Stimulated activated naive CD8-positive, alpha-beta T cell treated with anti-CD3 and anti-CD28 coated beads, Interleukin-15, Interleukin-2, amounts not matched to agents 100 ng/mL and 50 ng/mL, for 24 hours (primary cell): Measurements from ENCODE around the gene PPP1R13B.
"Not testable (repeated sequence)": the region's sequence is repeated elsewhere in the genome, so short reads cannot be mapped to it uniquely, and the experiment has no call there.

Experiments
- H3K27ac Mint-ChIP-seq: one replicate; pipeline ENCODE4 v1.8.0; 2021; ENCODE audit warnings: mild to moderate bottlenecking, mixed read lengths
- H3K27me3 Mint-ChIP-seq: one replicate; pipeline ENCODE4 v1.8.0; 2021; ENCODE audit warnings: mixed read lengths
- H3K36me3 Mint-ChIP-seq: one replicate; pipeline ENCODE4 v1.8.0; 2021; ENCODE audit warnings: low read depth, mixed read lengths
- H3K4me1 Mint-ChIP-seq: one replicate; pipeline ENCODE4 v1.8.0; 2021; ENCODE audit warnings: low read depth, mixed read lengths
- H3K4me3 Mint-ChIP-seq: one replicate; pipeline ENCODE4 v1.8.0; 2021; ENCODE audit warnings: mild to moderate bottlenecking, mixed read lengths
- H3K9me3 Mint-ChIP-seq: one replicate; pipeline ENCODE4 v1.8.0; 2021; ENCODE audit warnings: mixed read lengths

PPP1R13B gene

DNA sequence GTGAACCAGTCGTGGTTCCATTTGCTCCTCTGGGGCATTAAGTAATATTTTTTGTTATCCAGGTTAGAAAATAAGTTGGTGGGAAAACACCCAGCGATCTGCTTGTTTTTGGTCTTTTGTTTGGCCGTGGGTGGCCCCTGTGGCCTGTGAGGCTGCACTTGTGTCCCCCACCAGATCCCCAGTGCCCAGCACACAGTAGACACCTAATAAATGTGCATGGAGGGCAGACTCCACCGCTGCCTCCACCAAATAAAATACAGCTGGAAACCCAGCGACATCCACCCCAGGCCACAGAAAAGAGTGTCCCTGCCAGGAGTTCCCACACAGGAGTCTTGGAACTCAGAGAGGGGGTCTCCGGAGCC lies 8.3 kb upstream of the PPP1R13B start:
- Mint-ChIP-seq H3K4me1 (no peaks in the 10 kb centered on the region), H3K9me3 (no peaks in the 10 kb centered on the region), H3K27ac (no peak overlapping the region), H3K27me3 (no peaks in the 10 kb centered on the region), H3K4me3 (no peak overlapping the region), H3K36me3 (no peaks in the 10 kb centered on the region)

- H3K9me3 Mint-ChIP-seq = no peaks in the 10 kb centered on the region
- no peaks in the 10 kb centered on the region for H3K27me3 Mint-ChIP-seq
- no peak overlapping the region for H3K4me3 Mint-ChIP-seq
- H3K27ac Mint-ChIP-seq = peak overlapping the region; percentile 28
- H3K4me1 Mint-ChIP-seq = no peaks in the 10 kb centered on the region
- H3K36me3 Mint-ChIP-seq = no peaks in the 10 kb centered on the region
Measured at GRCh38 chr14:103854822-103855733, 7.7 kb upstream of the PPP1R13B start.

DNA sequence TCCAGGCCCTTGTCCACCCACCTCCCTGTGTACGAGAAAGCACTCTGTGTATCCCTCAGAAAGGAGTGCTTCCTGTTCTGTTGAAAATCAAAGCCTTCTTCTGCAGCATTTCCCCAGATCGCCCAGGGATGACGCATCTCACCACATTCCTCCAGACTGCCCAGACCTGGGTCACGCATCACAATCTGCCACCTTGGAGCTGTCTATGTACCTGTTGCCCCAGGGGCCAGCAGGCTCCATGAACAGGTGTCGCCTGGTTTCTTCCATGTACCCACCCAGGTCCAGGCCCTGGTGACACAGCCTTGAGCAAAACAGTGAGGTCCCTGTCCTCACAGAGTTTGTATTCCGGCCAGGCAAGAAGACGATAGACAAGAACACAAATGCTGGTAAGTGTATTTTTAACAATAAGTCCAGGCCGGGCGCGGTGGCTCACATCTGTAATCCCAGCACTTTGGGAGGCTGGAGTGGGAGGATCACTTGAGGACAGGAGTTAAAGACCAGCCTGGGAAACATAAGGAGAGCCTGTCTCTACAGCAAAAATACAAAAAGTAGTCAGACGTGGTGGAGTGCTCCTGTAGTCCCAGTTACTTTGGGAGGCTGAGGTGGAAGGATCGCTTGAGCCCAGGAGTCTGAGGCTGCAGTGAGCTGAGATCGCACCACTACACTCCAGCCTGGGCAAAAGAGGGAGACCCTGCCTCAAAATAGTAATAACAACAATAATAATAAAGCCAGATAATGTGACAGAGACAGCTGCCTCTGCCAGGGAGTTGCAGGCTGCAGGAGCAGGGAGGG lies 6.8 kb upstream of the PPP1R13B start:
- no peaks in the 10 kb centered on the region for H3K9me3 Mint-ChIP-seq
- no peak overlapping the region for H3K4me3 Mint-ChIP-seq
- no peaks in the 10 kb centered on the region for H3K4me1 Mint-ChIP-seq
- no peaks in the 10 kb centered on the region for H3K36me3 Mint-ChIP-seq
- no peaks in the 10 kb centered on the region for H3K27me3 Mint-ChIP-seq
- H3K27ac Mint-ChIP-seq = peak overlapping the region; percentile 28

DNA sequence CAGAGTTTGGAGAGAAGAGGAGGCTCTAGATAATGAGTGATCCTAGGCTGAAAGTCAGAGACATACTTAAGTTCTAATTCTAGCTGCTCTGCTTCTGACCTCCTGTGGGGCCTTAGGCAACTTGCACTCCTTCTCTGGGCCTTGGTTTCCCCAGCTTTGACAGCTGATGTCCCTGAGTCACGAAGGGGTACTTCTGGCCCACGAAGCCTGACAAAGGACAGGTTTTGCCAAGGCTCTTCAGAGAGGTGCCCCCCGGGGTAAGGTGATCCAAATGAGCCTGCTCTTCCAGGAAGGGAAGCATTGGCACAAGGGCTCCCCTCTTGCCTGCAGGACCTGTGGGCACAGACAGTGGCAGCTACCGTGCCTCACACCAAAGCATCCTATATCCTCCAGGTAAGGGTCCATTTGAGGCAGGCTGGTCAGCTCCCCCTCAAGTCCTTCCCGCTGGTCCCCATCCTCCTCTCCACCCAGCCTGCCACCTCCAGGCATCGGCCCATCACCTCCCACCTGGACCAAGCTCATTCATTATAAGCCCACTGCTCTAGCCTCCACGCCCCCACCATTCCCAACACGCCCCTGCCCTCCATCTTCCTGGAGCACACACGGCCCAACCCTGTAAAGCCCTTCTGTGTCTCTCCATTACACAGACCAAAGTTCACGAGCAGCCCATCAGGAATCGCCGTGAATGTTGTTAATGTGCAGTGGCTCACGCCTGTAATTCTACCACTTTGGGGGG lies 1.9 kb upstream of the PPP1R13B start:
- H3K36me3 Mint-ChIP-seq = no peaks in the 10 kb centered on the region
- no peaks in the 10 kb centered on the region for H3K9me3 Mint-ChIP-seq
- peaks cover 11% of the 10 kb centered on the region for H3K27me3 Mint-ChIP-seq
- peaks cover 15% of the 10 kb centered on the region for H3K4me1 Mint-ChIP-seq
- no peak overlapping the region for H3K27ac Mint-ChIP-seq
- peak overlapping the region; percentile 66 for H3K4me3 Mint-ChIP-seq

- no peak overlapping the region for H3K27ac Mint-ChIP-seq
- peaks cover 11% of the 10 kb centered on the region for H3K27me3 Mint-ChIP-seq
- H3K9me3 Mint-ChIP-seq = no peaks in the 10 kb centered on the region
- H3K4me3 Mint-ChIP-seq = peak overlapping the region; percentile 66
- peaks cover under 1% of the 10 kb centered on the region for H3K36me3 Mint-ChIP-seq
- peaks cover 15% of the 10 kb centered on the region for H3K4me1 Mint-ChIP-seq
Measured at GRCh38 chr14:103848175-103849077, 1.1 kb upstream of the PPP1R13B start.

- H3K4me1 Mint-ChIP-seq = peaks cover 15% of the 10 kb centered on the region
- peak overlapping the region; percentile 75 for H3K27ac Mint-ChIP-seq
- H3K36me3 Mint-ChIP-seq = peaks cover 5% of the 10 kb centered on the region
- no peaks in the 10 kb centered on the region for H3K9me3 Mint-ChIP-seq
- peak overlapping the region; percentile 89 for H3K4me3 Mint-ChIP-seq
- H3K27me3 Mint-ChIP-seq = peaks cover 11% of the 10 kb centered on the region
Measured at GRCh38 chr14:103846543-103847450, 578 bp downstream of the PPP1R13B start.

- Mint-ChIP-seq H3K4me3 (peak overlapping the region; percentile 89), H3K9me3 (no peaks in the 10 kb centered on the region), H3K4me1 (peaks cover 15% of the 10 kb centered on the region), H3K27ac (peak overlapping the region; percentile 75), H3K27me3 (peaks cover 11% of the 10 kb centered on the region), H3K36me3 (peaks cover 5% of the 10 kb centered on the region)
Measured at GRCh38 chr14:103846097-103846496, 1.3 kb downstream of the PPP1R13B start.

- Mint-ChIP-seq H3K36me3 (peaks cover 5% of the 10 kb centered on the region), H3K27ac (no peak overlapping the region), H3K4me3 (peak overlapping the region; percentile 89), H3K4me1 (peaks cover 15% of the 10 kb centered on the region), H3K27me3 (peaks cover 11% of the 10 kb centered on the region), H3K9me3 (no peaks in the 10 kb centered on the region)
Measured at GRCh38 chr14:103845327-103845726, 2.0 kb downstream of the PPP1R13B start.

DNA sequence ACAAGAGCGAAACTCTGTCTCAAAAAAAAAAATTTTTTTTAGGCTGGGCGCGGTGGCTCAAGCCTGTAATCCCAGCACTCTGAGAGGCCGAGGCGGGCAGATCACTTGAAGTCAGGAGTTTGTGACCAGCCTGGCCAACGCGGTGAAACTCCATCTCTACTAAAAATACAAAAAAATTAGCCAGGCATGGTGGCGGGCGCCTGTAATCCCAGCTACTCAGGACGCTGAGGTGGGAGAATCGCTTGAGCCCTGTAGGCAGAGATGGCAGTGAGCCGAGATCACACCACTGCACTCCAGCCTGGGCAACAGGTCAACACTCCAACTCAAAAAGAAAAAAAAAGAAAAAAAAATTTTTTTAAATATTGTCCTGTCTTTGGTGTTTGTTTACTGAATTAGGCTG lies 6.1 kb downstream of the PPP1R13B start:
- not testable (repeated sequence) for H3K9me3 Mint-ChIP-seq, H3K27me3 Mint-ChIP-seq, H3K4me3 Mint-ChIP-seq, H3K36me3 Mint-ChIP-seq, H3K27ac Mint-ChIP-seq
- H3K4me1 Mint-ChIP-seq = peaks cover 14% of the 10 kb centered on the region

GRCh38 chr14:103840014-103840413 lies 7.4 kb downstream of the PPP1R13B start:
- Mint-ChIP-seq H3K4me1 (peaks cover 4% of the 10 kb centered on the region), H3K27ac (no peak overlapping the region), H3K4me3 (no peak overlapping the region), H3K9me3 (no peaks in the 10 kb centered on the region), H3K36me3 (peaks cover 5% of the 10 kb centered on the region), H3K27me3 (no peaks in the 10 kb centered on the region)

- no peak overlapping the region for H3K27ac Mint-ChIP-seq
- no peaks in the 10 kb centered on the region for H3K27me3 Mint-ChIP-seq
- H3K36me3 Mint-ChIP-seq = peaks cover 5% of the 10 kb centered on the region
- no peaks in the 10 kb centered on the region for H3K9me3 Mint-ChIP-seq
- H3K4me1 Mint-ChIP-seq = peaks cover 4% of the 10 kb centered on the region
- no peak overlapping the region for H3K4me3 Mint-ChIP-seq
Measured at GRCh38 chr14:103839579-103839978, 7.8 kb downstream of the PPP1R13B start.

GRCh38 chr14:103838117-103838516 lies 9.3 kb downstream of the PPP1R13B start:
- H3K27me3 Mint-ChIP-seq = no peaks in the 10 kb centered on the region
- peaks cover under 1% of the 10 kb centered on the region for H3K36me3 Mint-ChIP-seq
- no peak overlapping the region for H3K4me3 Mint-ChIP-seq
- H3K4me1 Mint-ChIP-seq = peaks cover 4% of the 10 kb centered on the region
- no peaks in the 10 kb centered on the region for H3K9me3 Mint-ChIP-seq
- no peak overlapping the region for H3K27ac Mint-ChIP-seq

GRCh38 chr14:103836976-103837725 lies 10.2 kb downstream of the PPP1R13B start:
- H3K27me3 Mint-ChIP-seq = no peaks in the 10 kb centered on the region
- no peaks in the 10 kb centered on the region for H3K36me3 Mint-ChIP-seq
- no peak overlapping the region for H3K27ac Mint-ChIP-seq
- H3K4me1 Mint-ChIP-seq = peaks cover 4% of the 10 kb centered on the region
- no peaks in the 10 kb centered on the region for H3K9me3 Mint-ChIP-seq
- no peak overlapping the region for H3K4me3 Mint-ChIP-seq
